GM12878 (cell line): ENCODE data around the gene USP31. TPM values are rescaled to one million over a fixed set of nuclear protein-coding genes. Genes with fewer than 3 reads are reported as not detected.

Experiments used
- ATAC-seq: fragments of 200-7000 bp; cut with Tn5 transposase; 3 replicates; pipeline ENCODE4 v1.9.1; 2020; ENCODE audit warnings: mild to moderate bottlenecking, moderate library complexity
- BruUV-seq: library from RNA; stranded (reverse); fragments of 400-500 nt; replicated peaks from 2 replicates; lab custom pipeline; 2021; lab: Mats Ljungman, UMichigan
- CTCF ChIA-PET: fragments of 300-600 bp; sonication (Branson Sonifier 250); formaldehyde crosslinking; extraction: SDS; loops from one replicate; lab custom pipeline; 2021; ENCODE audit warnings: inconsistent platforms; lab: Yijun Ruan, JAX
- POLR2A ChIA-PET: fragments of 350-600 bp; formaldehyde crosslinking; extraction: SDS; loops from one replicate; lab custom pipeline; 2021; ENCODE audit warnings: inconsistent platforms; lab: Charles Lee
- RAD21 ChIA-PET: fragments of 300-600 bp; sonication (Branson Sonifier 250); formaldehyde crosslinking; loops from one replicate; lab custom pipeline; 2023; ENCODE audit warnings: antibody characterized with exemption; ENCODE audit not compliant: unreplicated experiment; lab: Charles Lee
- SMC1A ChIA-PET: fragments of 300-600 bp; sonication (Branson Sonifier 250); formaldehyde crosslinking; loops from one replicate; lab custom pipeline; 2023; ENCODE audit not compliant: unreplicated experiment, uncharacterized antibody; lab: Charles Lee
- DNase-seq: peaks from one replicate; pipeline ENCODE4 v3.0.0-alpha.2; 2011; ENCODE audit warnings: low read depth, low spot score
- FAIRE-seq: peaks from 3 replicates; lab custom pipeline; 2011; peaks lifted over from hg19 to GRCh38; lab: Jason Lieb, UNC
- H2AFZ ChIP-seq: 2 replicates; pipeline ENCODE4 v1.6.0; 2011; ENCODE audit warnings: low read depth, low read length, control low read depth; ENCODE audit not compliant: control insufficient read depth
- H3K27ac ChIP-seq: 2 replicates; pipeline ENCODE4 v1.5.1; 2011; ENCODE audit warnings: control low read depth; ENCODE audit not compliant: control insufficient read depth, insufficient read depth
- H3K27me3 ChIP-seq, 2 experiments: replicated peaks in 1 of 2; 2 replicates each; pipeline versions ENCODE4 v1.6.0 to v1.6.1; 2011; ENCODE audit warnings: low read length in 1 of 2; ENCODE audit not compliant: control insufficient read depth in 2 of 2, insufficient read depth in 2 of 2
- H3K36me3 ChIP-seq, 2 experiments: 2 replicates each; pipeline ENCODE4 v1.5.1; 2011; ENCODE audit warnings: low read length in 1 of 2; ENCODE audit not compliant: control insufficient read depth in 2 of 2, insufficient read depth in 2 of 2
- H3K4me1 ChIP-seq: 2 replicates; pipeline ENCODE4 v1.6.1; 2011; ENCODE audit warnings: mild to moderate bottlenecking, low read length, moderate library complexity, mixed read lengths; ENCODE audit not compliant: control insufficient read depth, insufficient read depth
- H3K4me2 ChIP-seq: 2 replicates; pipeline ENCODE4 v1.6.0; 2011; ENCODE audit warnings: control low read depth; ENCODE audit not compliant: control insufficient read depth, insufficient read depth
- H3K4me3 ChIP-seq: fragments of 200-600 bp; sonication (generic); 2 replicates; pipeline ENCODE4 v1.5.1; 2016
- H3K79me2 ChIP-seq: 2 replicates; pipeline ENCODE4 v1.6.0; 2011; ENCODE audit warnings: low read length; ENCODE audit not compliant: control insufficient read depth, insufficient read depth
- H3K9ac ChIP-seq: 2 replicates; pipeline ENCODE4 v1.8.0; 2011; ENCODE audit warnings: low read length, control low read depth, mixed read lengths; ENCODE audit not compliant: control insufficient read depth, insufficient read depth
- H3K9me3 ChIP-seq: replicated peaks from 3 replicates; pipeline ENCODE4 v1.5.1; 2011; ENCODE audit warnings: mild to moderate bottlenecking, low read length; ENCODE audit not compliant: control insufficient read depth, insufficient read depth
- H4K20me1 ChIP-seq: 2 replicates; pipeline ENCODE4 v1.6.0; 2011; ENCODE audit not compliant: control insufficient read depth, insufficient read depth
- BCL11A ChIP-seq: IDR thresholded peaks from 2 replicates; pipeline ENCODE4 v1.6.1; 2011; ENCODE audit warnings: low read depth, low read length
- BCL3 ChIP-seq: IDR thresholded peaks from 2 replicates; pipeline ENCODE4 v1.6.1; 2011; ENCODE audit warnings: borderline replicate concordance, low read depth, mild to moderate bottlenecking, moderate library complexity, low read length; ENCODE audit not compliant: insufficient read depth, poor library complexity, severe bottlenecking
- BHLHE40 ChIP-seq, 2 experiments: fragments of 450-650 bp in 1 of 2; IDR thresholded peaks; 2 replicates each; pipeline ENCODE4 v1.6.1; 2011 to 2017; ENCODE audit warnings: low read depth in 2 of 2, borderline replicate concordance in 1 of 2, improper control_type of control experiment in 1 of 2, low read length in 1 of 2, mild to moderate bottlenecking in 1 of 2
- CBX5 ChIP-seq: sonication (generic); IDR thresholded peaks from 2 replicates; pipeline ENCODE4 v1.6.1; 2016; ENCODE audit warnings: low read depth, moderate library complexity, mild to moderate bottlenecking, inconsistent platforms
- FOXK2 ChIP-seq: fragments of 450-650 bp; IDR thresholded peaks from 2 replicates; pipeline ENCODE4 v1.6.1; 2017; ENCODE audit warnings: mild to moderate bottlenecking, moderate library complexity
- NKRF ChIP-seq: fragments of 450-650 bp; conservative IDR thresholded peaks from 2 replicates; pipeline ENCODE4 v1.6.1; 2017; ENCODE audit warnings: mild to moderate bottlenecking, moderate library complexity
- NRF1 ChIP-seq: conservative IDR thresholded peaks from 2 replicates; pipeline ENCODE4 v1.6.1; 2011; ENCODE audit warnings: mild to moderate bottlenecking, low read depth, low read length, improper control_type of control experiment
- RUNX3 ChIP-seq: IDR thresholded peaks from 2 replicates; pipeline ENCODE4 v1.6.1; 2012; ENCODE audit warnings: low read length, inconsistent platforms
- TARDBP ChIP-seq: IDR thresholded peaks from 2 replicates; pipeline ENCODE4 v1.6.1; 2016; ENCODE audit warnings: borderline replicate concordance
- WGBS: methylation state at CpG from one replicate; pipeline ENCODE4 v1.1.6; 2016; ENCODE audit warnings: low lambda C conversion rate; ENCODE audit not compliant: insufficient replicate concordance, insufficient coverage; ENCODE audit errors: missing lambda C conversion rate; 5-methylcytosine and 5-hydroxymethylcytosine counted together
- in situ Hi-C: fragments of 300-500 bp; cut with MboI; formaldehyde crosslinking; loops from 9 replicates; pipeline ENCODE4 v1.14.3; 2018; ENCODE audit warnings: mixed read lengths
- intact Hi-C: fragments of 100-400 bp; cut with micrococcal nuclease; formaldehyde crosslinking; loops from one replicate; pipeline ENCODE4 v1.14.2; 2022; ENCODE audit not compliant: unreplicated experiment
- polyA plus RNA-seq, 11 experiments: library from polyadenylated mRNA; depleted of rRNA in 4 of 11; unstranded in 6 of 11; stranded (reverse) in 5 of 11; fragments of >200 nt; fragmentation: Nextera tagmentation in 4 of 11; fragmentation: Illumina TruSeq in 1 of 11; extraction: Ambion mirVana in 4 of 11; extraction: Trizol in 1 of 11; gene quantifications; 1 replicate in 1 of 11; 2 replicates in 10 of 11; pipeline versions ENCODE4 v1.2.1 to v1.2.3, GENCODE V29; 2011 to 2016; ENCODE audit warnings: inconsistent platforms in 2 of 11, missing spikeins in 2 of 11, low read depth in 1 of 11
- total RNA-seq, 4 experiments: library from RNA; depleted of rRNA in 3 of 4; stranded (reverse); fragments of >200 nt in 3 of 4; fragmentation: Illumina TruSeq in 1 of 4; extraction: Trizol in 1 of 4; gene quantifications; 2 replicates each; pipeline versions ENCODE4 v1.2.1 to v1.2.3, GENCODE V29; 2013 to 2021

Gene USP31
- total and polyA plus RNA-seq, 10 of the 15 experiments (the other 5 are each of a cell fraction or from before 2014, with no cell fraction given), result 0.87 to 6.5 (median 3.2) TPM

- no peaks in the 10 kb centered on the region for H3K4me1 ChIP-seq
- peaks cover 1% of the 10 kb centered on the region; the same call in 1 of the 2 replicates for H3K79me2 ChIP-seq
- no peak overlapping the region for H3K4me3 ChIP-seq
- no peak overlapping the region for H3K27ac ChIP-seq
- WGBS, result 100% methylated on average over 1 of the region's 1 CpG
- intact Hi-C loops (no loop called here), in situ Hi-C loops (no loop called here)
- no TSS peak for BruUV-seq
- H3K9me3 ChIP-seq, result no peaks in the 10 kb centered on the region
- ATAC-seq, result no peak
- DNase-seq, result no peak
- ChIA-PET CTCF (interaction anchor here (1.0 kb wide), 1 partner anchor 29 kb away, joined by 3 read pairs; no protein-coding TSS in a partner anchor), SMC1A (interaction anchor here (1.5 to 3.0 kb wide), 2 partner anchors 12 kb away, joined by 4 to 13 read pairs; no protein-coding TSS in a partner anchor), POLR2A (no interaction called here), RAD21 (no interaction called here)
- no peak overlapping the region for H2AFZ ChIP-seq
- TF ChIP-seq CBX5 (no peak), BCL11A (no peak), BCL3 (no peak), RUNX3 (no peak), BHLHE40 (IDR thresholded peaks at IDR 0.05; ENCODE audit: borderline replicate concordance in 1 of 2, low read depth in 2 of 2, low read length in 1 of 2) (no peak), NKRF (no peak), FOXK2 (no peak), TARDBP (no peak), NRF1 (no peak)
- no peak overlapping the region for H3K9ac ChIP-seq
- no peaks in the 10 kb centered on the region for H4K20me1 ChIP-seq
- no peaks in the 10 kb centered on the region for H3K27me3 ChIP-seq
- H3K4me2 ChIP-seq, result no peak overlapping the region
- no peak for FAIRE-seq
- no peaks in the 10 kb centered on the region for H3K36me3 ChIP-seq
These were observed 17.8 kb downstream of the USP31 start for GRCh38 chr16:23131436-23131835.
